NCI-H524 treated with DMSO at 0.1 percent for 48 hours (cell line): Measurements from ENCODE around the gene ITPR2.
"Not testable (repeated sequence)": the region's sequence is repeated elsewhere in the genome, so short reads cannot be mapped to it uniquely, and the experiment has no call there.

ENCODE experiments used
- DNase-seq: peaks from one replicate; lab custom pipeline; 2025; lab: John Stamatoyannopoulos, UW

Gene ITPR2

DNA sequence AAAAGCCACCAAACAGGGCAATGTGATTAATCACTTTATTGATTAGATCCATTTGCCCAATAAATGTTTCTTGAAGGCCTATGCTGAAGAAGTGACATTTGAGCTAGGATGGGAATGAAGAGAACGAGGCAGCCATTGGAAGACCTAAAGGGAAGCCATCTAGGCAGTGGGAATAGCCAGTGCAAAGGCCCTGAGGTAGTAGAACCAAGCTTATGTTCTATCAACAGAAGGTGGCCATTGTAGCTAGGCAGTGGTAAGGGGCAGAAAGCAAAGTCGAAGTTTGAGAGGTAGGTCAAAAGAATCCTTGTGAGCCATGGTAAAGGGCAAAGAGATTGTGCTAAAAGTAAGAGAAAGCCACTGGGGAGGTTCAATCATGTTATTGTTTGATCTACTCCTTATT is 173.1 kb downstream of the ITPR2 start:
- DNase-seq: no peak

- DNase-seq: no peak
Observed at GRCh38 chr12:26658991-26659390, 174.0 kb downstream of the ITPR2 start.

DNA sequence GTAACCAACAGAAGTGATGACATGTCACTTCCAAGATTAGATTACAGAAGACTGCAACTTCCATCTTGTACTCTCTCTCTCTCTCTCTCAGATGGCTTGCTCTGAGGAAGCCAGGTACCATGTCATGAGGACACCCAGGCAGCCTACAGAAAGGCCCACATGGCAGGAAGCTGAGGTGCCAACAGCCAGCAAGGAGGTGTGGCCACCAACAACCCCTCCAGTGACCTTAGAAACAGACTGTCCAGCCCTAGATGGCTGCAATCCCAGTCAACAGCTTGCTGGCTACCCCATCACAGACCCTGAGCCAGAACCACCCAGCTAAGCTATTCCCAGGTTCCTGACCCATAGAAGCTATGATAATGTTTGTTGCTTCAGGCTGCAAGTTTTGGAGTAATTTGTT is 178.4 kb downstream of the ITPR2 start:
- no peak for DNase-seq

DNA sequence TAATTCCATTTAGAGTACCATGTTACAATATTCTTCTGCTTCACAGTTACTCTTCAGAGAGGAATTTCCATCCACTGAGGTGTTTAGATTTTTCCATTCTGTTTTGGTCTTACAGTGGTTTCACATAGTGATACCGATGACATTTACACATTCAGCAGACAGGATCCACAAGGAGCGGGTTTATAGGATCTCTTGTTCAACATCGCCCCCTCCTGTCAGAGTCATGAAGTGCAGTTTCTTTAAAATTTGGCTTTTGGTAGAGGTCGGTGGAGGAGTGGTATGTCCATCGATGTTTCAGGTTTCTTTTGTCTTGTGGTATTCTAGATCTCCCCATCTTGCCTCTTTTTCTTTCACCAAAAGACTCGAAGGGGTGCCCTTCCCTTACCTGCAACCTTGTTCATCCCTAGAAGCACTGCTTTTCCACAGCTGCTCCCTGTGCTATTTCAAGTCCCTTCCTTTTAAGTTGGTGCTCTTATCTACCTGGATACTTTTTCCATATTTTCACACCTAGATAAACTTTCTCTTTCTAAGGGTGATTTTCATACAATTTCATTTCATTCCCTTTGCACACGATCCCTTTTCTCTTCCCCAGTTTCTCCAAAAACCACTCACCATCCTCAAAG is 181.3 kb downstream of the ITPR2 start:
- DNase-seq: peak; percentile 16

- DNase-seq: no peak
Observed at GRCh38 chr12:26651036-26651435, 182.0 kb downstream of the ITPR2 start.

DNA sequence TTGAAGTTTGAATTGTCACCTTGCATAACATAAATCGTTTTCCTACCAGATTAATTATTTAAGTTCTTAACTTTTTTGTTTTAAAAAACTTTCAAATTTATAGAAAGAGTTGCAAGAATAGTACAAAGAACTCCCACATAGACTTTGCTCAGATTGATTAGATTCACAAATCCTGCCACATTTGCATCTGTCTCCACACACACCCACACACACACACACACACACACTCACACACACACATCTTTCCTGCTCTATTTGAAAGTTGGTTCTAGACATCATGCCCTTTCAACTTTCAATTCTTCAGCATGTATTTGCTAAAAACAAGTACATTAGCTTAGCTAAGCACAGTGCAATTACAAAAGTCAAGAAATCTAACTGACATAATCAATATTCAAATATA is 184.0 kb downstream of the ITPR2 start:
- no peak for DNase-seq

- no peak for DNase-seq
Observed at GRCh38 chr12:26648584-26648983, 184.4 kb downstream of the ITPR2 start.

- no peak for DNase-seq
Observed at GRCh38 chr12:26648066-26648465, 184.9 kb downstream of the ITPR2 start.

GRCh38 chr12:26647088-26647487 is 185.9 kb downstream of the ITPR2 start:
- DNase-seq: no peak

DNA sequence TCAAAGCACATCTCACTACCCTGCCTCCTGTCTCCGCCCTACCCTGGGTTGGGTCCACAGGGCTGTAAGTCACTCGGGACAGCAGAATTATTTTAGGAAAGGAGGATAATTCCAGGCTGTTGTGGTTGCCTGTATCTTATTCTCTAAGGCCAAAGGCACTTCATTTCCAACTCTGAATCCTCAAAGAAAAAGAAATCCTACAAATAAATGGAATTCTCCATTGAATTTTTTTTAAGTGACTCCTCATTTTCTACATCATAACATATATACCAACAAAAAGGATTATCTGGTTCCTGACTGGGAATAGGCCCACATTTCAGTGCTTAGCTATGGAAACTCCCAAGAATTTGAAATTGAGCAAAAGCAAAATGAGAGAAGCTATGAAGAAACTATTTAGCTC is 186.4 kb downstream of the ITPR2 start:
- DNase-seq: no peak

DNA sequence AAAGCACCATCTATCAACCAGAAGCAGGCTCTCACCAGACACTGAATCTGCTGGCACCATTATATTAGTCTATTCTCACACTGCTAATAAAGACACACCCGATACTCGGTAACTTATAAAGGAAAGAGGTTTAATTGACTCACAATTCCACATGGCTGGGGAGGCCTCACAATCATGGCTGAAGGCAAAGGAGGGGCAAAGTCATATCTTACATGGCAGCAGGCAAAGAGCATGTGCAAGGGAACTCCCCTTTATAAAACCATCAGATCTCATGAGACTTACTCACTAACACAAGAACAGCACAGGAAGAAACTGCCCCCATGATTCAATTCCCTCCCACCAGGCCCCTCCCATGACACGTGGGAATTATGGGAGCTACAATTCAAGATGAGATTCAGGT is 188.6 kb downstream of the ITPR2 start:
- DNase-seq: not testable (repeated sequence)

GRCh38 chr12:26643532-26644315 is 189.3 kb downstream of the ITPR2 start:
- no peak for DNase-seq

- DNase-seq: no peak
Observed at GRCh38 chr12:26642361-26642760, 190.6 kb downstream of the ITPR2 start.

DNA sequence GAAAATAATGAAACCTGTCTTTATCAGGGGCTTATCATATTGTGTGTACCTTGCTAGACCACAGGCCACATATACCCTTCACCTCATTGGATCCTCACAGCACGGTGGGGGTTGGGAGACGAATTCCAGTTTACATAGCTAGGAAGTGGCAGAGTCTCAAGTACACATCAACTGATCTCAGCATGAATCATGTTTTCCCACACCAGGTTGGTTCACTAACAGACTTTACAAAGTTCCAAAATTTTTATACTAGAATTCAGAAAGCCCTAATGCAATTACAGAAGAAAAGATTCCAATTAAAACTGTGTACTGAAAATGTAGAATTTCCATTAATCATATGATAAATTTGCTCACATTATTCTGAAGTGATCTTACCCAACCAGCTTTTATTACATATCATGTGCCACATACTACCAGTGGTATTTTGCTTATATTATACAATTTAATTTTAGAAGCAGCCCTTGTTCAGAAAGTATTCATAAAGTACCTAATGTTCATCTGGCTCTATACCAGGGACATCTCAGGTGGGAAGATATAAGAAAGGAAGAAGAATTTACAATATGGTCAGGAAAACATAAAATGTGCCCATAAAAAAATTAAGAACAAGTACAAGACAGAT is 196.2 kb downstream of the ITPR2 start:
- no peak for DNase-seq

DNA sequence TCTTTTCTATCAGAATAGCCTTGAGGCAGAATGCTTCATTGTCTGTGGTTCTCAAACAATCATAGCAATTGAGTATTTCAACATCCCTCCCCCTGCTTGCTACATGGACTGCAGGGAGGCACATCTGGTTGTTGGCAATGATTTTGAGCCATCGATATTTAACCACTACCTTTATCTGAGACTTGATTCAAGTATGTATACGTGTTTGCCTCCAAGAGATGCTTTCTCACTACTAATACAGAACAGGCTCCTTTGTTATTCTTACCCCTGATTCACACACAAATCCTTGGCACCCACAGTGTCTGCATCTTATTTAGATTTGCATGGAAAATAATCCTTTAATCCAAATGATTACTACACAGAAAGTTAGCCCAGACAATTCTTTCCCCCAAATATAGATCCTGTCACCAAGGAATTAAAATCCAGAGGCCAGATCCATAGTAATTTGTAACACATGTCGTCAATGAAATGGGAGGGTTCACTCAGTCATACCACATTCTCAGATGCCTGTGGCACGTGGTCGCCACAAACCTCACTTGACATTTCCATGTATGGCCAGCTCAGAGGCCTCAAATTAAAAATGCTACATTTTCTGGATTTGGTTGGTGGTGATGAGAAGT is 199.3 kb downstream of the ITPR2 start:
- no peak for DNase-seq

GRCh38 chr12:26632756-26633155 is 200.2 kb downstream of the ITPR2 start:
- no peak for DNase-seq

DNA sequence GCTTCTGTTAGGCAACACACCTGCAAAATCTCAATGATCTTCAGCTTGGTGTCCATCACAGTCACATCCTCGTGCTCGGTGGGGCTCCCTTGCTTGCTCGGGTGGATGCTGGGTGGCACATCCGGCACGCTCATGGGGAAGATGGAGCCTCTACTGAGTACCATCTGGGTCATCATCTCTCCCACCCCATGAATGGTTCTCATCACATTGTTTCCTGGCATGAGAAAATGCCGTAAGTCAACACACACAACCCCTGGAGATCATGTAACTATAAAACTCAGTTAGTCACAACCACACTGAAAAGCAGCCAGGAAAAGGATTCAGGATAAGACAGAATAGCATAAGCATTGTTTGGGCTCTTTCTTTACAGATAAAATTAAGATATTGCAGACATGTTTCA is 201.1 kb downstream of the ITPR2 start:
- DNase-seq: no peak

- no peak for DNase-seq
Observed at GRCh38 chr12:26630546-26631027, 202.4 kb downstream of the ITPR2 start.

GRCh38 chr12:26629864-26630263 is 203.1 kb downstream of the ITPR2 start:
- no peak for DNase-seq

DNA sequence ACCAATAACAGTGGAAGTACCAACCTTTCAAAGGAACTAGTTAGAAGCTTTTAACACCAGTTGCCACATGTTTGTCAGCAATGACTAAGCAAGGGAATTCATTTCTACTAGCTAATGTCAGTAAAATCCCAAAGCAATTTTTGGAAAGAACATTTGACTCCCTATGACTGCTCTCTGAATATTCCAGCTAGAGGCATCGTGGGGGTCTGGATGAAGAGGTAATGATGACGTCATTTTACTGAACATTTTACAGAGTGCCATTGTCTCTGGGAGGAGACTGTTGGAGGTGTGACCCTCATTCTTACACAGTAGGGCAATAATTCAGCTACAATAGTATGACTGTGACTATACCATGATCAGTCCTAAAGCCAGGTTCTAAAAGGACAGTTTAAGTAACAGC is 204.8 kb downstream of the ITPR2 start:
- no peak for DNase-seq

GRCh38 chr12:26627335-26627734 is 205.7 kb downstream of the ITPR2 start:
- no peak for DNase-seq

DNA sequence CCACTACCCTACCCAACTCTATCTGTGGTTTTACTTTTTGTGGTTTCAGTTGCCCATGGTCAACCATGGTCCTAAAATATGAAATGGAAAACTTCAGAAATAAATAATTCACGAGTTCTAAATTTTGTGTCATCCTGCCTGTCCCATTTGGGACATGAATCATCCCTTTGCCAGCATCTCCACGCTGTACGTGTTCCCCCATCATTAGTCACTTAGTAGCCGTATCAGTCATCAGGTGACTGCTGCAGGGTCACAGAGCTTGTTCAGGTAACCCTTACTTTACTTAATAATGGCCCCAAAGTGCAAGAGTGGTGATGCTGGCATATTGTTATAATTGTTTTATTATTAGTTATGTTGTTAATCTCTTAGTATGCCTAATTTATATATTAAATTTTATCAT is 209.9 kb downstream of the ITPR2 start:
- DNase-seq: no peak

GRCh38 chr12:26622601-26623000 is 210.4 kb downstream of the ITPR2 start:
- DNase-seq: peak; percentile 88
